Measurements from ENCODE around the gene KIAA1958. TPM values are rescaled to one million over a fixed set of nuclear protein-coding genes. Genes with fewer than 3 reads are reported as not detected.

The KIAA1958 gene
- total RNA-seq, 1 experiment from 2014 or later: 28.6 TPM

GRCh38 chr9:112489039-112489546 is 2.5 kb downstream of the KIAA1958 start:
- Histone ChIP-seq H3K4me3 (ENCODE audit: low read depth, low read length, poor library complexity, severe bottlenecking) (peak overlapping the region; percentile 72), H3K36me3 (ENCODE audit: insufficient read depth, low read length, poor library complexity, severe bottlenecking) (peaks cover 12% of the 10 kb centered on the region), H3K27ac (ENCODE audit: low read depth, low read length, poor library complexity, severe bottlenecking) (peak overlapping the region; percentile 22), H3K27me3 (replicated peaks; ENCODE audit: insufficient read depth, low read depth, low read length, poor library complexity) (no peaks in the 10 kb centered on the region), H3K9me3 (ENCODE audit: low read depth, low read length, poor library complexity, severe bottlenecking) (peaks cover 6% of the 10 kb centered on the region), H3K4me1 (ENCODE audit: insufficient read depth, low read length, poor library complexity, severe bottlenecking) (peaks cover 33% of the 10 kb centered on the region)
- intact Hi-C loops (cut with micrococcal nuclease; ENCODE audit: unreplicated experiment): no loop called here
- TF ChIP-seq EZH2 (IDR thresholded peaks at IDR 0.05; ENCODE audit: borderline replicate concordance, low read depth, low read length, poor library complexity, severe bottlenecking): no peak
- TF ChIP-seq, protein P1, sequence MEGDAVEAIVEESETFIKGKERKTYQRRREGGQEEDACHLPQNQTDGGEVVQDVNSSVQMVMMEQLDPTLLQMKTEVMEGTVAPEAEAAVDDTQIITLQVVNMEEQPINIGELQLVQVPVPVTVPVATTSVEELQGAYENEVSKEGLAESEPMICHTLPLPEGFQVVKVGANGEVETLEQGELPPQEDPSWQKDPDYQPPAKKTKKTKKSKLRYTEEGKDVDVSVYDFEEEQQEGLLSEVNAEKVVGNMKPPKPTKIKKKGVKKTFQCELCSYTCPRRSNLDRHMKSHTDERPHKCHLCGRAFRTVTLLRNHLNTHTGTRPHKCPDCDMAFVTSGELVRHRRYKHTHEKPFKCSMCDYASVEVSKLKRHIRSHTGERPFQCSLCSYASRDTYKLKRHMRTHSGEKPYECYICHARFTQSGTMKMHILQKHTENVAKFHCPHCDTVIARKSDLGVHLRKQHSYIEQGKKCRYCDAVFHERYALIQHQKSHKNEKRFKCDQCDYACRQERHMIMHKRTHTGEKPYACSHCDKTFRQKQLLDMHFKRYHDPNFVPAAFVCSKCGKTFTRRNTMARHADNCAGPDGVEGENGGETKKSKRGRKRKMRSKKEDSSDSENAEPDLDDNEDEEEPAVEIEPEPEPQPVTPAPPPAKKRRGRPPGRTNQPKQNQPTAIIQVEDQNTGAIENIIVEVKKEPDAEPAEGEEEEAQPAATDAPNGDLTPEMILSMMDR (conservative IDR thresholded peaks at IDR 0.05; ENCODE audit: low read depth, low read length): no peak
- BruUV-seq (replicated peaks): no TSS peak
- CTCF ChIA-PET: no interaction called here
- POLR2A ChIA-PET (ENCODE audit: low non-redundant PET): interaction anchor here (0.7 kb wide), 1 partner anchor 13 kb away, joined by 9 read pairs; no protein-coding TSS in a partner anchor
- peak; percentile 30 for DNase-seq (ENCODE audit: low spot score)

DNA sequence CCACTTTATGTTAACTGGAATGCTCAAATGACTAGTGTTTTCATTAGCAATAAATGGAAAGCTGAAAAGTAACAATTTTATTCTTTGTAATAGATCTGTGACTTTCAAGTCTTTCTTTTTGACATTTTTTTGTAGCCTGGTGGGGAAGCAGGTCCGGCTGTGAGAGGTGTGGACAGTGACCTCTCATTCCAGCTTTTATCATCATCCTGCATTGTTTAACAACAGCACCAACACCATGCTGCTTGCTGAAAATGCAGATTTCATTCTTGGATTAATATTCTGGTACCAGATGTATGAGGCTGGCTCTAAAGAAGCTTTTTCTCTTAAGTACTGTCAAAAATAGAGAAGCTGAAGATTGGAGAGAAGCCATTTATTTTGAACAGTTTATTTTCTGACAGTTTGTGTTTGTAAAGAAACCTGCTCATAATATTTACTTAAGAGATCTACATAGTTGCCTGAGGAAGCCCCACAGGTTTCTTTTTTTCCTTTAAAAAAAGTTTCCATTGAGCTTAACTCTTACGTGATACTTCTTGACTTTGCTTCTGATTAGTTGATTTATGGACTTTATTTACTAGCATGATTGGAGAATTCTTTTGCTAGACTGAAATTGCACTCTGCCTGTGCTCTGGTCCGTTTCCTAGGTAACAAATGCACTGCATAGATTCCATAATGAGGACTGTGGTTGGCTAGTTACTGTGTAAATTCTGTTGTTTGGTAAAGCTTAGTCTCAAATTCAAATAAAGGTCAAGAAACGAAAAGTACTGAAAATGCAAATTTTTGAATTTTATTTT is 3.4 kb downstream of the KIAA1958 start:
- CTCF ChIA-PET: interaction anchor here (0.6 kb wide), 1 partner anchor 533 kb away, joined by 5 read pairs; no protein-coding TSS in a partner anchor
- H3K27ac ChIP-seq (ENCODE audit: low read depth, low read length, poor library complexity, severe bottlenecking): peak overlapping the region; percentile 35

GRCh38 chr9:112493393-112494137 is 6.9 kb downstream of the KIAA1958 start:
- TF ChIP-seq, protein P1 (conservative IDR thresholded peaks at IDR 0.05; ENCODE audit: low read depth, low read length): no peak
- TF ChIP-seq EZH2 (IDR thresholded peaks at IDR 0.05; ENCODE audit: borderline replicate concordance, low read depth, low read length, poor library complexity, severe bottlenecking): no peak
- ChIA-PET POLR2A (ENCODE audit: low non-redundant PET) (no interaction called here), CTCF (no interaction called here)
- Histone ChIP-seq H3K9me3 (ENCODE audit: low read depth, low read length, poor library complexity, severe bottlenecking) (peaks cover 18% of the 10 kb centered on the region), H3K27ac (ENCODE audit: low read depth, low read length, poor library complexity, severe bottlenecking) (no peak overlapping the region), H3K36me3 (ENCODE audit: insufficient read depth, low read length, poor library complexity, severe bottlenecking) (peaks cover 25% of the 10 kb centered on the region), H3K27me3 (replicated peaks; ENCODE audit: insufficient read depth, low read depth, low read length, poor library complexity) (no peaks in the 10 kb centered on the region), H3K4me3 (ENCODE audit: low read depth, low read length, poor library complexity, severe bottlenecking) (no peak overlapping the region), H3K4me1 (ENCODE audit: insufficient read depth, low read length, poor library complexity, severe bottlenecking) (peaks cover 28% of the 10 kb centered on the region)
- BruUV-seq (replicated peaks): no TSS peak
- DNase-seq (ENCODE audit: low spot score): no peak
- intact Hi-C loops (cut with micrococcal nuclease; ENCODE audit: unreplicated experiment): no loop called here

More for the DNA sequence above, 3.4 kb downstream of the KIAA1958 start:
- no TSS peak for BruUV-seq (replicated peaks)
- POLR2A ChIA-PET (ENCODE audit: low non-redundant PET): no interaction called here
- Histone ChIP-seq H3K36me3 (ENCODE audit: insufficient read depth, low read length, poor library complexity, severe bottlenecking) (peaks cover 20% of the 10 kb centered on the region), H3K9me3 (ENCODE audit: low read depth, low read length, poor library complexity, severe bottlenecking) (peaks cover 15% of the 10 kb centered on the region), H3K27me3 (replicated peaks; ENCODE audit: insufficient read depth, low read depth, low read length, poor library complexity) (no peaks in the 10 kb centered on the region), H3K4me3 (ENCODE audit: low read depth, low read length, poor library complexity, severe bottlenecking) (peak overlapping the region; percentile 10), H3K4me1 (ENCODE audit: insufficient read depth, low read length, poor library complexity, severe bottlenecking) (peaks cover 33% of the 10 kb centered on the region)
- intact Hi-C loops (cut with micrococcal nuclease; ENCODE audit: unreplicated experiment): no loop called here
- peak; percentile 54 for DNase-seq (ENCODE audit: low spot score)
- TF ChIP-seq EZH2 (IDR thresholded peaks at IDR 0.05; ENCODE audit: borderline replicate concordance, low read depth, low read length, poor library complexity, severe bottlenecking): no peak
